Peyer's patch (tissue), 4 donors: Measurements from ENCODE around the gene NKX6-1.

Source experiments
- POLR2A ChIP-seq, 2 donors: fragments of 450-650 bp; IDR thresholded peaks; one replicate each; pipeline ENCODE4 v1.5.1; 2017; ENCODE audit warnings: antibody characterized with exemption in 2 of 2, mild to moderate bottlenecking in 2 of 2, moderate library complexity in 2 of 2
- TF ChIP-seq, protein P1 (sequence below), 6 experiments: fragments of 450-650 bp in 4 of 6; fragments of 200-600 bp in 2 of 6; sonication (generic) in 1 of 6; IDR thresholded peaks; one replicate each; pipeline ENCODE4 v1.5.1; 2017 to 2019; ENCODE audit warnings: antibody characterized with exemption in 6 of 6, mild to moderate bottlenecking in 3 of 6, moderate library complexity in 1 of 6

DNA sequence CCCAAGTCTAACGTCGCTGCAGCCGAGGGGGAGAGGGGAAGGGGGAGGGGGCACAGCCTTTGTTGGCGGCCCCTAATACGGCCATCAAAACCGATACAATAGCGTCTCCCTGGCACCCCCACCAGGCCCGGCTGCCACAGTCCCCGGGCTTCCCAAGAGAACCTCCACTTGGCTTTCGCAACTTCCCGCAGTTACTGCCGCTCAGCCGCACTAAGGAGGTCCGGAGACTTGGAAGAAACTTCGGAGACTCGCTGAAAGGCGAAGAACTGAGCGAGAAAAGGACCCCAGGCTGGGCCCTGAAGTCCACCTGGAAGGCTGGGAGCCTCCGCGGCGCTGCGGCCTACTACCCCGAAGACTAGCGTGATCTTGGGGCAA, 2.8 kb downstream of the NKX6-1 start:
- TF ChIP-seq, protein P1, sequence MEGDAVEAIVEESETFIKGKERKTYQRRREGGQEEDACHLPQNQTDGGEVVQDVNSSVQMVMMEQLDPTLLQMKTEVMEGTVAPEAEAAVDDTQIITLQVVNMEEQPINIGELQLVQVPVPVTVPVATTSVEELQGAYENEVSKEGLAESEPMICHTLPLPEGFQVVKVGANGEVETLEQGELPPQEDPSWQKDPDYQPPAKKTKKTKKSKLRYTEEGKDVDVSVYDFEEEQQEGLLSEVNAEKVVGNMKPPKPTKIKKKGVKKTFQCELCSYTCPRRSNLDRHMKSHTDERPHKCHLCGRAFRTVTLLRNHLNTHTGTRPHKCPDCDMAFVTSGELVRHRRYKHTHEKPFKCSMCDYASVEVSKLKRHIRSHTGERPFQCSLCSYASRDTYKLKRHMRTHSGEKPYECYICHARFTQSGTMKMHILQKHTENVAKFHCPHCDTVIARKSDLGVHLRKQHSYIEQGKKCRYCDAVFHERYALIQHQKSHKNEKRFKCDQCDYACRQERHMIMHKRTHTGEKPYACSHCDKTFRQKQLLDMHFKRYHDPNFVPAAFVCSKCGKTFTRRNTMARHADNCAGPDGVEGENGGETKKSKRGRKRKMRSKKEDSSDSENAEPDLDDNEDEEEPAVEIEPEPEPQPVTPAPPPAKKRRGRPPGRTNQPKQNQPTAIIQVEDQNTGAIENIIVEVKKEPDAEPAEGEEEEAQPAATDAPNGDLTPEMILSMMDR (IDR thresholded peaks at IDR 0.05), result no peak
- TF ChIP-seq POLR2A (IDR thresholded peaks at IDR 0.05), result no peak
